Measurements from ENCODE around the gene PRRG4.
"Not testable (repeated sequence)": the region's sequence is repeated elsewhere in the genome, so short reads cannot be mapped to it uniquely, and the experiment has no call there.

Gene PRRG4

DNA sequence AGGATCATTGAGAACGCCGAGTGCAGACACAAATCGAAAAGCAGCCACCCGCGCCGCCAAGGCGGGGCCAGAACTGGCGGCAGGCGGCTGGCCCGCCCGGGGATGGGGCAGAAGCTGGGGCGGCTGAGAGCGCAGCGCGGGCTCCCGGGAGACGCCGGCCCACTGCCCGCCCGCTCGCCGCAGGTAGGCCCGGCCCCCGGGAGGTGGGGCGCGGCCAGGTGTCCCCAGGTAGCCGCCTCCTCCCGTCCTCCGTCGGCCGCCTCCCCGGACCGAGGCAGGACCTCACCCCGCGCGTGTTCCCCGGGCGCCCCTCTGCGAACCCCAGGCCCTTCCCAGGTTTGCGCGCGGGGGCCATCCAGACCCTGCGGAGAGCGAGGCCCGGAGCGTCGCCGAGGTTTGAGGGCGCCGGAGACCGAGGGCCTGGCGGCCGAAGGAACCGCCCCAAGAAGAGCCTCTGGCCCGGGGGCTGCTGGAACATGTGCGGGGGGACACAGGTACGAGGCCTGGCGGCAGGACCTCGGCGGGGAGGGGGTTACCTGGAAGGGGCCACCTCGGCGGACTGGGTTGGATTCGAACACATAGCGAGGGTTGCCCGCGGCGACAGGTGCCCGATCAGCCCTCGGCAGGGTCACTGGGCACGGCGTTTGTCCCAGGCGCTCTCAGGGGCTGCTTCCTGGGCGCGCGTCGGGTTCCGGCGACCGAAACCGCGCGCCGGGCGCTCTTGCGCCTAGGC, at the start of gene PRRG4:
TSS of gene PRRG4 (plus strand) at position 248 of the 733 bp plus-strand sequence. CDS start 603 bp downstream, outside the sequence.
- DNase-seq (ENCODE audit: low spot score): peak; percentile 3

DNA sequence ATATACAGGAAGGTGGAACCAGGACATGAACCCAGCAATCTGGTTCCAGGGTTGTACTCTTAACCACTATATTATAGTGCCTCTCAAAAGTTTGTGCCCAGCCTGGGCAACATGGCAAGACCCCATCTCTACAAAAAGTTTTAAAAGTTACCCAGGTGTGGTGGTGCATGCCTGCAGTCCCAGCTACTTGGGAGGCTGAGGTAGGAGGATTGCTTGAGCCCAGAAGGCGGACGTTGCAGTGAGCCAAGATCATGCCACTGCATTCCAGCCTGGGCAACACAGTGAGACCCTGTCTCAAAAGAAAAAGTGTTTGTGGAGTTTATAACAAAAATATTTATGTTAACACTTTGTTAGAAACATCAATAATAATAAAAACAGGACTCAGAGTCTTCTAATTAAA, 48.9 kb upstream of the PRRG4 start:
- DNase-seq (ENCODE audit: low spot score): not testable (repeated sequence)

- no peak for DNase-seq (ENCODE audit: low spot score)
Measured at GRCh38 chr11:32781721-32782120, 48.0 kb upstream of the PRRG4 start.

GRCh38 chr11:32785262-32785661, 44.5 kb upstream of the PRRG4 start:
- DNase-seq (ENCODE audit: low spot score): no peak

- DNase-seq (ENCODE audit: low spot score): no peak
Measured at GRCh38 chr11:32786811-32787210, 42.9 kb upstream of the PRRG4 start.

GRCh38 chr11:32790916-32791315, 38.8 kb upstream of the PRRG4 start:
- DNase-seq (ENCODE audit: low spot score): no peak

- DNase-seq (ENCODE audit: low spot score): no peak
Measured at GRCh38 chr11:32792111-32792947, 37.4 kb upstream of the PRRG4 start.

- peak; percentile 50 for DNase-seq (ENCODE audit: low spot score)
Measured at GRCh38 chr11:32792948-32793475, 36.7 kb upstream of the PRRG4 start.

GRCh38 chr11:32794439-32794838, 35.3 kb upstream of the PRRG4 start, which contains the start of gene CCDC73:
Gene CCDC73 (minus strand): TSS chr11:32794662. CDS start chr11:32760243, 34,419 bp downstream.
- no peak for DNase-seq (ENCODE audit: low spot score)

GRCh38 chr11:32796425-32796824, 33.3 kb upstream of the PRRG4 start:
- DNase-seq (ENCODE audit: low spot score): no peak

DNA sequence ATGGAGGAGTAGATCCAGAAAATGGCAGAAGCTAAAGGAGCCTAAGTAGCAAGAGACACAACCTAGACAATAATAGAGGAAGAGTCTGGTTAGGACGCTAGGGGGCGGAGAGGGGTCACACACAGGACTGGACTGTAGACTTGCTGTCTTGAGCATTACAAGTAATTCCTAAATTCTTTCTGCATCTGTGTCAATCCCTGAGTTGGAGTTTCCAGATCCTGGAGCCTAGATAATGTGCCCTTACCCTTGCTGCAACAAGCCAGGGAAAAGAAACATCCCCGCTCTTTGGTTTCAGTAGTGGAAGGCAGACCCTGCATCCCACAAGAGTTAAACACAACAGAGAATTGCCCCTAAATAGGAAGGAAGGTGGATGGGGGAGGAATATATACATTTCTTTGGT, 20.4 kb upstream of the PRRG4 start:
- peak; percentile 32 for DNase-seq (ENCODE audit: low spot score)

- no peak for DNase-seq (ENCODE audit: low spot score)
Measured at GRCh38 chr11:32817181-32817851, 12.4 kb upstream of the PRRG4 start.

DNA sequence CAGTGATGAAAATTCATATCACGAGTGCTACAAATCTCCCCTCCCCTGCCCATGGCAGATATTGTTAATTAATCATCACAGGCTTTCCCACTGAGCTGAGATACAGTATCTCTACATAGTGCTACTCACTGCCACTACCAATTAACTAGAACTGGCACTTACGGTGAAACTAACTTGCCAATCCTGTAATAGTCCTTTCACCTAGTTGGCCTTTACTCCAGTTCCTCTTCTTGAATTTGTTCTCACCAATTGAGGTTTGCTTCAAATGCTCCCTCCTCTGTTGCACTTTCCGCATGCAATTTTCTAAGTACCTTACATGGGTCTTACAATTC, 11.9 kb upstream of the PRRG4 start:
- DNase-seq (ENCODE audit: low spot score): no peak

- no peak for DNase-seq (ENCODE audit: low spot score)
Measured at GRCh38 chr11:32819187-32819586, 10.5 kb upstream of the PRRG4 start.

- DNase-seq (ENCODE audit: low spot score): no peak
Measured at GRCh38 chr11:32820497-32820896, 9.2 kb upstream of the PRRG4 start.

DNA sequence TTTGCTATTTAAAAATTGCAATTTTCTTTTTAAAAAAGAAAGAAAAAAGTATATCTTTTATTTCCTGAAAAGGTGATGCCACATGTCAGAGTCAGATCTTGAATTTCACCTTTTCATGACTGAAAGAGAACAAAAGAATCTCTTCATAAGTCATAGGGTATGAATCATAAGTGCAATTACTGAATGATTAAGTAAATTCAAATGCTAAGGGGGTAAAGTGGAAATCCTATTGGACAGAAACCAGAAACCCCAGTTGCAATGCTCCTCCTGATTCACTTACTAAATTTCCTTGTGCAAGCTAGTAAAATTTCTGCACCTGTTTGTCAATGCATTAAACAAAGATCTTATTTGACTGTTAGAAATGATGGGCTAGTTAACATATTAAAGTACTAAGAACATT, 8.2 kb upstream of the PRRG4 start:
- no peak for DNase-seq (ENCODE audit: low spot score)

DNA sequence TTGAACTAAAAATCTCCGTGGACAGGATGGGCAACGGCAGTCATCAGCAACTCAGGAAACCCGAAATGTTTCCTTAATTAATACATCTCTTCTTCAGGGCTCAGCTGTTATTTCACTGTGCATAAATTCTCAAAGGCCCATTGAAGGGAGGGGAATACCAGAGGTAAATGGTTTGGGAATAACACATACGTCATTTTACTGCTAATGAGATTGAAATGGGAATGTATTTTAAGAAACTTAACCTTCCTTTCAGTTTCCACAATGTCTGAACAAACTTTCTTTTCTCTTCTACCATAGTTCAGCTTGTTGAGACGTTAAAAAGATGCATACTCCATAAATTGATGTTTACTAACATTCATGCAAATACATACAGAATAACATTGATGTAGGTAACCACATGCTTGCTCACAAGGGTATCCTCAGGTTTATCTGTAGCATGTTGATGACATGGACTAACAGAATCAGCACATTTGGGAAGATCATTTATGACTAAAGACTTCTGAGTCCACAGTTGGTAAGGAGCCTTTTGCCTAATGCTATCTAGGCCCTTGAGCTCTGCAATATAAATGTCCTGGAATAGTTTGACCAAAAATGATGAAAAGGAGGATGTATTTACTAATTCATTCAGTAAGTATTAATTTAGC, 7.7 kb upstream of the PRRG4 start:
- DNase-seq (ENCODE audit: low spot score): no peak

GRCh38 chr11:32823617-32824016, 6.1 kb upstream of the PRRG4 start:
- not testable (repeated sequence) for DNase-seq (ENCODE audit: low spot score)

- DNase-seq (ENCODE audit: low spot score): no peak
Measured at GRCh38 chr11:32826113-32826512, 3.6 kb upstream of the PRRG4 start.

DNA sequence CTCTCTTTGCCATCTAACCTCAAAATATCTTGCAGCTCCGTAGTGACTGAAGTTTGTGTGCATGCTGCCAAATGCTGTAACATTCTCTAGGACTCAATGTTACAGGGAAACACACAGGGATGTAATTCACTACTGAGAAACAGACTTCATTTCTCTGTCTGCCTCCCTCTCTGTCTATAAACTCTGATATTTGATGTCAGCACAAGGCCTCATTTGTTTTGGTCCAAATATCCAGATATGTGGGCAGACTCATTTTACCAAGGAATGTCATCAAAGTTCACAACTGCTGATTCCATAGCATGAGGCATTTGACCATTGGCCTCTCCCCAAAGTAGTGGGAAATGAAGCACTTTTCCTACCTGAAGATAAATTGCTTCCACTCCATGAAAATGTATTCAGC, 2.5 kb upstream of the PRRG4 start:
- DNase-seq (ENCODE audit: low spot score): no peak

DNA sequence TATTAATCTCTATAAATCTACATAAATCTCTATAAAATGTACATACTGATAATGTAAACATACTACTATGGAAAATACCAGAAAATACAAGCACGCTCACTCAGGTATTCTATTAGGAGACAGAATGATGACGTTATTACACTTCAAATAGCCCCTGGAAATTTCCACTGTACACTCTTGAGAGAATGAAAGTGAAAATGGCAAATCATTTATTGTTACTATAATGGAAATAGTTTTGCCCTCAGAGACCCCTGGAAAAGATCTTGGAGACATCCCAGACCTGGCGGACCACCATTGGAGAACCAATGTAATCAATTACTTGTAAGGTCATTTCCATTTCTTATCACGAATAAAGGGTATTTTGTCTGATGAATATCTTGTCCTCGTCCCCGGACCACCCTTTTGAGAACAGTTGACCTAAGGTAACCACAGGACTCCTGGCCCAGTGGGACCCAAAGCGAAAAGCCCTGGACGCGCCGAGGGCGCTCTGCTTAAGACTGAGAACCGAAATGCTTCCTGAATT, 509 bp upstream of the PRRG4 start:
- DNase-seq (ENCODE audit: low spot score): no peak

DNA sequence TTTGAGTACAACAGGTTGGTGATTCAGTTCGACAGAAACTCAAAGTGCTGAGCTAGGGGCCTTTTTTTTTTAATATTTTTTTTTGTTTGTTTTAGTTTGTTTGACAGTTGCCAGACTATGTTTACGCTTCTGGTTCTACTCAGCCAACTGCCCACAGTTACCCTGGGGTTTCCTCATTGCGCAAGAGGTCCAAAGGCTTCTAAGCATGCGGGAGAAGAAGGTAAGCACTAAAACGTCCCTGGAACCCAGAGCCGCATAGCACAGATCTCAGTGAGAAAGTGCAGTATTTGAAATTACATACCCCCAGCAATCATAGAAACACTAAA, 649 bp downstream of the PRRG4 start:
- no peak for DNase-seq (ENCODE audit: low spot score)

Measured in CD4-positive, alpha-beta T cell treated with Interleukin-15 for 4 hours (primary cell).